Measurements from ENCODE around the gene TBC1D20.

DNA sequence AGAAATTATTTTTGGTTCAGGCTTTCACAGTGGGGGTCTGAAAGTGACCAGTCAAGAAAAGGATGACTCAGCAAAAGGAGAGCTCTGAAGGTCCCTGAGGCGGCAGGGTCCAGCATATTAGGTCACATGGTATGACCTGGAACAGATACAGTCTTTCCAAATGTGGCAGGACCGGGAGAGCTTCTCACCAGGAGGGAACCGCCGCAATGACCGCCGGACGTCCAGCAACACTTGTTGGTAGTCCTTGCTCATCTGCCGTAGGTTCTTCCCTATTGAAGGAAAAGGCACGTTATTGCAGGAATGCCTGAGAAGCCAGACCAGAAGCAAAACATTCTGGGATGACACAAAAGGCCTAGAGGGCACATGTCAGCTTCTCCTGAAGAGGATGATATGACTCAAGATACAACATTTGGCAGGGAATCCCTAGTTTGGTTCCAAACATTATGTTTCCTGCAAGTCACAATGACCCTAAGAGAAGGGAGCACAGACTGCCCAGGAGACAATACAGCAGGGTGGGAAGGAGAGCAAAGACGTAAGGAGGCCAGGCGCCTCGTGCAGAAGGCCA is 17.4 kb downstream of the TBC1D20 start:
- TF ChIP-seq CTCF (IDR thresholded peaks at IDR 0.05) (no peak), POLR2A (IDR thresholded peaks at IDR 0.05) (no peak)
